Testis (tissue), 3 donors: Measurements from ENCODE around the gene MAP1B. TPM values are rescaled to one million over a fixed set of nuclear protein-coding genes. Genes with fewer than 3 reads are reported as not detected.

ENCODE experiments used
- DNase-seq: peaks from one replicate; pipeline ENCODE4 v3.0.0-alpha.2; 2019
- H3K27ac ChIP-seq, 2 donors: fragments of 200-600 bp; sonication (generic); one replicate each; pipeline ENCODE4 v1.5.1; 2019
- H3K27me3 ChIP-seq: fragments of 200-600 bp; sonication (generic); one replicate; pipeline ENCODE4 v1.5.1; 2019
- H3K36me3 ChIP-seq: fragments of 200-600 bp; sonication (generic); one replicate; pipeline ENCODE4 v1.5.1; 2017; ENCODE audit warnings: low read depth; ENCODE audit errors: missing control alignments
- H3K4me1 ChIP-seq: fragments of 200-600 bp; sonication (generic); one replicate; pipeline ENCODE4 v1.5.1; 2019
- H3K4me3 ChIP-seq, 2 donors: fragments of 200-600 bp; sonication (generic); one replicate each; pipeline ENCODE4 v1.5.1; 2017 to 2019
- H3K9me3 ChIP-seq: fragments of 200-600 bp; sonication (generic); one replicate; pipeline ENCODE4 v1.5.1; 2017
- POLR2A ChIP-seq: fragments of 450-650 bp; IDR thresholded peaks from one replicate; pipeline ENCODE4 v1.6.1; 2017; ENCODE audit warnings: antibody characterized with exemption, mild to moderate bottlenecking, moderate library complexity
- WGBS, 2 donors: methylation state at CpG; one replicate each; pipeline ENCODE4 v1.1.5; 2018; 5-methylcytosine and 5-hydroxymethylcytosine counted together
- intact Hi-C: fragments of 100-400 bp; cut with DNase I; formaldehyde crosslinking; loops from one replicate; pipeline ENCODE4 v1.15.1; 2023; ENCODE audit warnings: low total_unique reads
- polyA plus RNA-seq: library from polyadenylated mRNA; stranded (reverse); fragments of 350-450 nt; fragmentation: Illumina TruSeq; extraction: RNeasy Lipid Tissue Mini Kit (QIAGEN cat#74804); gene quantifications from one replicate; pipeline ENCODE4 v1.2.3, GENCODE V29; 2014; ENCODE audit warnings: low read depth, low replicate concordance; ENCODE audit not compliant: insufficient read depth
- total RNA-seq, 2 donors: library from RNA; depleted of rRNA; stranded (reverse); fragments of >200 nt; gene quantifications; one replicate each; pipeline ENCODE4 v1.2.3, GENCODE V29; 2016
- TF ChIP-seq, protein P1 (sequence below), 3 experiments: fragments of 450-650 bp in 2 of 3; fragments of 200-600 bp in 1 of 3; sonication (generic) in 1 of 3; IDR thresholded peaks; one replicate each; pipeline ENCODE4 v1.5.1; 2016 to 2019; ENCODE audit warnings: antibody characterized with exemption in 3 of 3, mild to moderate bottlenecking in 2 of 3, moderate library complexity in 1 of 3

MAP1B gene
- total and polyA plus RNA-seq, 3 donors from 2014 or later, result 20.1 to 584 (median 431) TPM

- 91 to 93% methylated on average over 1 of the region's 1 CpG for WGBS, 2 donors
- Histone ChIP-seq H3K4me1 (no peaks in the 10 kb centered on the region), H3K36me3 (no peaks in the 10 kb centered on the region), H3K9me3 (no peaks in the 10 kb centered on the region), H3K4me3 (no peak overlapping the region), H3K27ac (no peak overlapping the region), H3K27me3 (no peaks in the 10 kb centered on the region)
- DNase-seq, result no peak
- intact Hi-C loops, result no loop called here
- TF ChIP-seq POLR2A, result no peak
- TF ChIP-seq, protein P1, sequence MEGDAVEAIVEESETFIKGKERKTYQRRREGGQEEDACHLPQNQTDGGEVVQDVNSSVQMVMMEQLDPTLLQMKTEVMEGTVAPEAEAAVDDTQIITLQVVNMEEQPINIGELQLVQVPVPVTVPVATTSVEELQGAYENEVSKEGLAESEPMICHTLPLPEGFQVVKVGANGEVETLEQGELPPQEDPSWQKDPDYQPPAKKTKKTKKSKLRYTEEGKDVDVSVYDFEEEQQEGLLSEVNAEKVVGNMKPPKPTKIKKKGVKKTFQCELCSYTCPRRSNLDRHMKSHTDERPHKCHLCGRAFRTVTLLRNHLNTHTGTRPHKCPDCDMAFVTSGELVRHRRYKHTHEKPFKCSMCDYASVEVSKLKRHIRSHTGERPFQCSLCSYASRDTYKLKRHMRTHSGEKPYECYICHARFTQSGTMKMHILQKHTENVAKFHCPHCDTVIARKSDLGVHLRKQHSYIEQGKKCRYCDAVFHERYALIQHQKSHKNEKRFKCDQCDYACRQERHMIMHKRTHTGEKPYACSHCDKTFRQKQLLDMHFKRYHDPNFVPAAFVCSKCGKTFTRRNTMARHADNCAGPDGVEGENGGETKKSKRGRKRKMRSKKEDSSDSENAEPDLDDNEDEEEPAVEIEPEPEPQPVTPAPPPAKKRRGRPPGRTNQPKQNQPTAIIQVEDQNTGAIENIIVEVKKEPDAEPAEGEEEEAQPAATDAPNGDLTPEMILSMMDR (IDR thresholded peaks at IDR 0.05), result no peak
Observed at GRCh38 chr5:72221099-72221498, 113.8 kb downstream of the MAP1B start.

DNA sequence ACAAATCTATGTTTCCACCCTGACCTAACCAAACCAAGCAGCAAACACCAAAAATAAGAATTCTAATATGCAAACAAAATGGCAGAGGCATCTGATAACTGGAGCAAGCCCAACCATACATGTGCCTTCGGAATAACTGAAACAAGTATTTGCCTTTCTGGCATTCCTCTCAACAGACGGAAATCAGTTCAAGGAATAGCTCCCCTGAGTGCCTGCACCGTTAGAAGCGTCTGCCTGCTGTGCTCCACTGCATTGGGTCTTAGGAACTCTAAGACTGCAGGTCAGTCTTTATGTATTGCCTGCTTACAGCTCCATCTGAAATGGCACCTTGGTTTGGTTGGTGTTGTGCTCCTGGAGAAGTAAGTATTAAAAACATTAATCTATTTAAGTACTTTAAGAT is 114.3 kb downstream of the MAP1B start:
- 81 to 82% methylated on average over 4 of the region's 4 CpGs for WGBS, 2 donors
- no peak overlapping the region for H3K4me3 ChIP-seq
- intact Hi-C loops, result no loop called here
- no peaks in the 10 kb centered on the region for H3K4me1 ChIP-seq
- DNase-seq, result no peak
- no peaks in the 10 kb centered on the region for H3K9me3 ChIP-seq
- H3K27ac ChIP-seq, result no peak overlapping the region
- no peaks in the 10 kb centered on the region for H3K27me3 ChIP-seq
- no peak for TF ChIP-seq POLR2A
- TF ChIP-seq, protein P1 (IDR thresholded peaks at IDR 0.05), result no peak
- no peaks in the 10 kb centered on the region for H3K36me3 ChIP-seq

GRCh38 chr5:72222521-72222920 is 115.2 kb downstream of the MAP1B start:
- Histone ChIP-seq H3K4me1 (no peaks in the 10 kb centered on the region), H3K36me3 (no peaks in the 10 kb centered on the region), H3K9me3 (no peaks in the 10 kb centered on the region), H3K27ac (no peak overlapping the region), H3K27me3 (no peaks in the 10 kb centered on the region), H3K4me3 (no peak overlapping the region)
- 75 to 98% methylated on average over 1 of the region's 1 CpG for whole genome bisulfite sequencing, 2 donors
- TF ChIP-seq POLR2A, result no peak
- TF ChIP-seq, protein P1 (IDR thresholded peaks at IDR 0.05), result no peak
- intact Hi-C loops, result no loop called here
- no peak for DNase-seq

DNA sequence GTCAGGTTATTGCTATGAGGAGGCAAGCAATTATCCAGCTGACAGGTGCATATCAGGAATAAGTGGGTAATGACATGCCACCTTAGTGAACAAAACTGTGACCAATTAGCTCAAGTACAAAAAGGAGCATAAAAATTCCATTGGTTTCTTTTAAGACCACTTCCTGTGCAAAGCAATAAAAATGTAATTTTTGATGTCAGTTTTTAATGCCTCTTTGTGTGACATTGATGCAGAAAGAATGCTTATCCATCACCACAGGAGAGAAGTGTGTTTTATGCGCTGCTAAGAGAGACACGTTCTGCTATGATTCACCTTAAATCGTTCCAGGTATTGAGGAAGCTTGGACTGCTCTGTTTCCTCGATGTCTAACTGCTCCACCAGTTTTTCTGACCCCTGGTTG is 116.1 kb downstream of the MAP1B start:
- Histone ChIP-seq H3K9me3 (no peaks in the 10 kb centered on the region), H3K4me1 (no peaks in the 10 kb centered on the region), H3K27ac (no peak overlapping the region), H3K4me3 (no peak overlapping the region), H3K27me3 (no peaks in the 10 kb centered on the region), H3K36me3 (no peaks in the 10 kb centered on the region)
- 92 to 96% methylated on average over 4 of the region's 4 CpGs for WGBS, 2 donors
- intact Hi-C loops, result no loop called here
- no peak for DNase-seq
- no peak for TF ChIP-seq POLR2A
- TF ChIP-seq, protein P1 (IDR thresholded peaks at IDR 0.05), result no peak

DNA sequence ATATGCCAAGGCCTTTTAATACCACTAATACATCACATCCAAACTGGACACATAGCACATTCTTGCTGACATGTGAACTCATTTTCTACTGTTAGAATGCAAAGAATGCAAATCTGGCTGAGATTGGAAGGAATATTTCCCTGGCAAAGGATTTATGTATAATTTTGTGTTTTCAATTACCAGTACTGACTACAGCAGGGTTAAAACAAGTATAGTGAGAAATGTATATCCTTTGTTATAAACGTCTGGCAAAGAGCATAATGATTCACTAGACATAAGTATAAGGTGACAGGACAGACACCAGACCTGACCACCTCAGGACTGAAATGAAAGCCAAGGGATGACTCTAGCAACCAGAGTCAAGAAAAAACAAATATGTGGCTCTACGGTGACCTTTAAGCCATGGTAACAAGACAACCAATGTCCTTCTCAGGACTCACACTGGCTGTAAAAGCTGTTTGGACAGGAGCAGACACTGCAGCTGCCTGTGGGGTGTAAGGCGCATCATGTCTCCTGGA is 117.7 kb downstream of the MAP1B start:
- no peak overlapping the region for H3K27ac ChIP-seq
- no peak for TF ChIP-seq POLR2A
- TF ChIP-seq, protein P1 (IDR thresholded peaks at IDR 0.05), result no peak
- H3K36me3 ChIP-seq, result no peaks in the 10 kb centered on the region
- H3K27me3 ChIP-seq, result no peaks in the 10 kb centered on the region
- DNase-seq, result no peak
- H3K4me3 ChIP-seq, result no peak overlapping the region
- intact Hi-C loops, result no loop called here
- H3K4me1 ChIP-seq, result no peaks in the 10 kb centered on the region
- WGBS, 2 donors, result 83 to 86% methylated on average over 3 of the region's 3 CpGs
- no peaks in the 10 kb centered on the region for H3K9me3 ChIP-seq
